Heart right ventricle (tissue), 16 donors: ENCODE results near the gene ALG3. TPM values are rescaled to one million over a fixed set of nuclear protein-coding genes. Genes with fewer than 3 reads are reported as not detected.
"Not testable (repeated sequence)": the region's sequence is repeated elsewhere in the genome, so short reads cannot be mapped to it uniquely, and the experiment has no call there.

Source experiments
- ATAC-seq, 8 donors: fragments of 200-7000 bp; cut with Tn5 transposase; one replicate each; pipeline ENCODE4 v1.9.1; 2020; ENCODE audit warnings: mild to moderate bottlenecking in 8 of 8, moderate library complexity in 8 of 8, moderate number of reproducible peaks in 1 of 8
- DNase-seq, 2 donors: peaks; one replicate each; pipeline ENCODE4 v3.0.0-alpha.2; 2020
- H3K27ac ChIP-seq, 10 donors: fragments of 200-600 bp; sonication (generic) in 2 of 10; one replicate each; pipeline versions ENCODE4 v1.5.0 to v1.8.0; 2020 to 2022; ENCODE audit warnings: mild to moderate bottlenecking in 3 of 10
- H3K27me3 ChIP-seq, 7 donors: fragments of 200-600 bp; one replicate each; pipeline ENCODE4 v1.8.0; 2021 to 2022; ENCODE audit warnings: mild to moderate bottlenecking in 2 of 7
- H3K36me3 ChIP-seq, 9 donors: fragments of 200-600 bp; sonication (generic) in 1 of 9; one replicate each; pipeline versions ENCODE4 v1.5.0 to v1.8.0; 2020 to 2022; ENCODE audit warnings: mild to moderate bottlenecking in 2 of 9
- H3K4me1 ChIP-seq, 9 donors: fragments of 200-600 bp; sonication (generic) in 1 of 9; one replicate each; pipeline versions ENCODE4 v1.5.0 to v1.8.0; 2020 to 2022; ENCODE audit warnings: mild to moderate bottlenecking in 4 of 9
- H3K4me3 ChIP-seq, 10 donors: fragments of 200-600 bp; sonication (generic) in 2 of 10; one replicate each; pipeline versions ENCODE4 v1.5.0 to v1.8.0; 2020 to 2022; ENCODE audit warnings: mild to moderate bottlenecking in 7 of 10, moderate library complexity in 2 of 10
- H3K9me3 ChIP-seq, 11 donors: fragments of 200-600 bp in 10 of 11; sonication (generic) in 2 of 11; one replicate each; pipeline versions ENCODE4 v1.5.0 to v1.8.0; 2013 to 2022; ENCODE audit warnings: mild to moderate bottlenecking in 2 of 11, control low read depth in 1 of 11, moderate library complexity in 1 of 11
- CTCF ChIP-seq, 9 donors: fragments of 200-600 bp; sonication (generic) in 2 of 9; IDR thresholded peaks; one replicate each; pipeline versions ENCODE4 v1.5.0 to v1.8.0; 2021 to 2022; ENCODE audit warnings: antibody characterized with exemption in 9 of 9, mild to moderate bottlenecking in 5 of 9, moderate library complexity in 1 of 9
- WGBS, 2 donors: extraction: QIAGEN DNeasy Blood & Tissue Kit; methylation state at CpG; one replicate each; pipeline ENCODE4 v1.1.7; 2013; ENCODE audit warnings: inconsistent platforms in 1 of 2; 5-methylcytosine and 5-hydroxymethylcytosine counted together
- intact Hi-C, 10 donors: fragments of 100-400 bp; cut with DNase I; formaldehyde crosslinking; loops; one replicate each; pipeline versions ENCODE4 v1.11.1 to v1.14.2; 2022
- polyA plus RNA-seq, 2 donors: library from polyadenylated mRNA; stranded (reverse); fragments of 200-250 nt; gene quantifications; one replicate each; pipeline ENCODE4 v1.2.3, GENCODE V29; 2013
- total RNA-seq, 10 donors: library from RNA; stranded (reverse); fragmentation: NEBNext Ultra II Directional in 3 of 10; extraction: Animal tissue kit (Norgen Biotek cat#: 25700) in 3 of 10; gene quantifications; one replicate each; pipeline versions ENCODE4 v1.2.1 to v1.2.4, GENCODE V29; 2021 to 2023
- donor health status: Arrhythmogenic right ventricular cardiomyopathy.
- donor health status: ischemic (EF 13 %, LVEDD 7.1; RV severe dilation, severe dysfunction).
- donor health status: healthy with polysubstance abuse.
- donor health status: DM: no; HTN: yes; CAD: no.
- donor health status: DM: no; HTN: no; CAD: no.
- donor health status: ischemic (EF 25% LVEDD 6.9; RV normal size, moderate dysfunction).
- donor health status: ischemic (EF 25% LVEDD 5.7; RV mildly dilated, moderate dysfunction).
- donor health status: healthy.
- donor health status: DM: yes; HTN: yes; CAD: no.
- donor health status: Ischemic cardiomyopathy.
- donor health status: ischemic (EF 35%, LVEDD 5.7; RV mildly dilated, moderate dysfunction).
- donor health status: nonischemic (EF 11% LVEDD 7.7; RV severe dilation, severe dysfunction).
- donor health status: DM: yes; HTN: yes; CAD: no.
- donor health status: PGD.
- donor health status: ischemic (EF 29% LVEDD 5.4; RV normal size, mild dysfunction).
- donor health status: nonischemic (EF 23%, LVEDD 6.1; RV moderate dilation, normal function).

The ALG3 gene
- total and polyA plus RNA-seq, 12 donors, result 10.7 to 63.6 (median 14.0) TPM

DNA sequence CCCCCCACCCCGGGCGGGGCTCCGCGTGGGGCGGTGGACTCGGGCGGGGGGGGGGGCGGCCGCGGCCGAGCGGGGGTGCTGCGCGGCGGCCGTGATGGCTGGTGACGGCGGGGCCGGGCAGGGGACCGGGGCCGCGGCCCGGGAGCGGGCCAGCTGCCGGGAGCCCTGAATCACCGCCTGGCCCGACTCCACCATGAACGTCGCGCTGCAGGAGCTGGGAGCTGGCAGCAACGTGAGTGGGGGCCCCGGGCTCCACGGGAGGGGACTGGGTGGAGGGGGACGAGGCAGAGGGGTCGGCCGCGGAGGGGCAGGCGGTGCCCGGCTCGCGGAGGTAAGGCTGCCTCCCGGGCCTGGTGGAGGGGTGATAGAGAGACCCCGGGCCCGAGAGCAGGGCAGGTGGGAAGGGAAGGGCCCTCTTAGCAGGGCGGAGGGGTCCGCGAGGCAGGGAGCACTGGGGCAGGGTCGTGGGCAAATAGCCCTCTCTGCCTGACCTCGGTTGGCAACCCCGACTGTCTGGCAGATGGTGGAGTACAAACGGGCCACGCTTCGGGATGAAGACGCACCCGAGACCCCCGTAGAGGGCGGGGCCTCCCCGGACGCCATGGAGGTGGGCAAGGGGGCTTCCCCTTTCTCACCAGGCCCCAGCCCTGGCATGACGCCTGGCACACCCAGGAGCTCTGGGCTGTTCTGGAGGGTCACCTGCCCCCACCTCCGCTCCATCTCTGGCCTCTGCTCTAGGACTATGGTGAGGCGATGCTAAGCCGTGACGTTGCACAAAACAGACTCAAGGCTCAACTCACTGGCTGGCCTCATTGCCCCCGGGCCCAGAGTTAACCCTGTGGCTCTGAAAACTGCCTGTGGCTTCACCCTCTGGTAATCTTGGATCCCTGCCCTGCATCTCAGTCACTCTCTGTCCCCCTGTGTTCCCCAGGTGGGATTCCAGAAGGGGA lies 27.5 kb upstream of the ALG3 start, which contains the start of gene ECE2:
Gene ECE2 (plus strand): TSS at position 62 of the 950 bp plus-strand sequence. CDS start 132 bp downstream, at position 194.
- peak in 5 of 8 donors; percentile 14 to 70 (median 42) for ATAC-seq
- no peaks in the 10 kb centered on the region for H3K9me3 ChIP-seq
- peak within 1 kb of the TSS in 1 of 10 donors; percentile 5 for H3K4me3 ChIP-seq
- TF ChIP-seq CTCF (IDR thresholded peaks at IDR 0.05), result no peak
- H3K4me1 ChIP-seq, result peaks cover 0 to 8% (median 0%) of the 10 kb centered on the region in 9 donors
- H3K27ac ChIP-seq, result no peak within 1 kb of the TSS
- peaks cover 10 to 49% (median 47%) of the 10 kb centered on the region in 7 donors for H3K27me3 ChIP-seq
- no peak for DNase-seq
- no peaks in the 10 kb centered on the region for H3K36me3 ChIP-seq
- intact Hi-C loops, result no loop called here
- WGBS, 2 donors, result 15% methylated on average over 53 to 56 of the region's 65 CpGs

GRCh38 chr3:184275381-184275701 lies 26.6 kb upstream of the ALG3 start:
- H3K4me1 ChIP-seq, result peaks cover 0 to 8% (median 0%) of the 10 kb centered on the region in 9 donors
- H3K36me3 ChIP-seq, result no peaks in the 10 kb centered on the region
- no peaks in the 10 kb centered on the region for H3K9me3 ChIP-seq
- intact Hi-C loops, result no loop called here
- no peak overlapping the region for H3K27ac ChIP-seq
- no peak for ATAC-seq
- 64 to 68% methylated on average over 12 of the region's 12 CpGs for WGBS, 2 donors
- TF ChIP-seq CTCF (IDR thresholded peaks at IDR 0.05), result no peak
- DNase-seq, result no peak
- H3K4me3 ChIP-seq, result no peak overlapping the region
- H3K27me3 ChIP-seq, result peaks cover 10 to 57% (median 48%) of the 10 kb centered on the region in 7 donors

- Histone ChIP-seq H3K27ac (no peak overlapping the region), H3K4me1 (peaks cover 0 to 8% (median 0%) of the 10 kb centered on the region in 9 donors), H3K36me3 (no peaks in the 10 kb centered on the region), H3K9me3 (no peaks in the 10 kb centered on the region), H3K27me3 (peaks cover 10 to 70% (median 58%) of the 10 kb centered on the region in 7 donors), H3K4me3 (no peak overlapping the region)
- WGBS, 2 donors, result 25 to 55% methylated on average over 1 of the region's 1 CpG
- ATAC-seq, result no peak
- DNase-seq, result no peak
- TF ChIP-seq CTCF (IDR thresholded peaks at IDR 0.05), result no peak
- intact Hi-C loops, result no loop called here
Observed at GRCh38 chr3:184272269-184272668, 23.5 kb upstream of the ALG3 start.

DNA sequence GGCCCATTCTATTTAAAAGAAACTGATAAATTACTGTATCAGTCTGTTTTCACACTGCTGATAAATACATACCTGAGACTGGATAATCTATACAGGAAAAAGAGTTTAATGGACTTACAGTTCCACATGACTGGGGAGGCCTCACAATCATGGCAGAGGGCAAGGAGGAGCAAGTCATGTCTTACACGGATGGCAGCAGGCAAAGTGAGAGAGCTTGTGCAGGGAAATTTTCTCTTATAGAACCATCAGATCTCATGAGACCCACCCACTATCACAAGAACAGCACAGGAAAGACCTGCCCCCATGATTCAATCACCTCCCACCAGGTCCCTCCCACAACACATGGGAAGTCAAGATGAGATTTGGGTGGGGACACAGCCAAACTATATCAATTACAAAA lies 18.5 kb upstream of the ALG3 start:
- H3K4me3 ChIP-seq, H3K9me3 ChIP-seq, H3K27ac ChIP-seq, H3K4me1 ChIP-seq, H3K36me3 ChIP-seq, intact Hi-C loops, ATAC-seq, DNase-seq: not testable (repeated sequence)
- 78 to 82% methylated on average over 1 of the region's 1 CpG for WGBS, 2 donors
- H3K27me3 ChIP-seq, result peaks cover 7 to 72% (median 63%) of the 10 kb centered on the region in 7 donors
